IMR-90 (cell line): ENCODE measurements around the gene ERC2. TPM values are rescaled to one million over a fixed set of nuclear protein-coding genes. Genes with fewer than 3 reads are reported as not detected.

Experiments
- ATAC-seq: fragments of 200-7000 bp; cut with Tn5 transposase; 2 replicates; pipeline ENCODE4 v1.9.1; 2020; ENCODE audit warnings: low read depth, mild to moderate bottlenecking, moderate library complexity
- BruUV-seq: library from RNA; stranded (reverse); fragments of 400-500 nt; replicated peaks from 2 replicates; lab custom pipeline; 2021; lab: Mats Ljungman, UMichigan
- CTCF ChIA-PET: fragments of 300-600 bp; formaldehyde crosslinking; extraction: SDS; loops from one replicate; lab custom pipeline; 2021; ENCODE audit warnings: antibody characterized with exemption; lab: Yijun Ruan, JAX
- POLR2A ChIA-PET: fragments of 300-600 bp; sonication (Branson Sonifier 250); formaldehyde crosslinking; loops from one replicate; lab custom pipeline; 2022; ENCODE audit warnings: antibody characterized with exemption; ENCODE audit not compliant: unreplicated experiment; lab: Charles Lee
- DNase-seq: peaks from one replicate; pipeline ENCODE4 v3.0.0; 2013
- H2AFZ ChIP-seq: replicated peaks from 2 replicates; pipeline ENCODE3; 2013; ENCODE audit warnings: low read length, mild to moderate bottlenecking; ENCODE audit not compliant: poor library complexity
- H2AK5ac ChIP-seq: 2 replicates; pipeline ENCODE4 v1.6.1; 2013; ENCODE audit warnings: low read depth, low read length, inconsistent platforms
- H2AK9ac ChIP-seq: replicated peaks from 2 replicates; pipeline ENCODE3; 2013; ENCODE audit warnings: mild to moderate bottlenecking, low read depth, low read length, moderate library complexity; ENCODE audit not compliant: poor library complexity
- H2BK120ac ChIP-seq: 2 replicates; pipeline ENCODE4 v1.6.1; 2013; ENCODE audit warnings: low read depth, low read length, inconsistent platforms
- H2BK15ac ChIP-seq: 3 replicates; pipeline ENCODE4 v1.6.1; 2013; ENCODE audit warnings: low read depth, low read length, inconsistent platforms
- H2BK20ac ChIP-seq: 2 replicates; pipeline ENCODE4 v1.6.1; 2013; ENCODE audit warnings: low read depth, mild to moderate bottlenecking, inconsistent platforms, low read length, moderate library complexity
- H2BK5ac ChIP-seq: 2 replicates; pipeline ENCODE4 v1.6.1; 2013; ENCODE audit warnings: mild to moderate bottlenecking, low read depth, low read length, inconsistent platforms; ENCODE audit not compliant: poor library complexity, severe bottlenecking
- H3K14ac ChIP-seq: replicated peaks from 2 replicates; pipeline ENCODE4 v1.6.1; 2013; ENCODE audit warnings: low read depth, low read length, inconsistent platforms
- H3K18ac ChIP-seq: 2 replicates; pipeline ENCODE4 v1.6.1; 2013; ENCODE audit warnings: low read depth, low read length, control low read depth
- H3K23ac ChIP-seq: 2 replicates; pipeline ENCODE4 v1.6.1; 2013; ENCODE audit warnings: low read depth, low read length, inconsistent platforms
- H3K27ac ChIP-seq: 2 replicates; pipeline ENCODE4 v1.5.1; 2013; ENCODE audit warnings: mild to moderate bottlenecking, control low read depth, low read length; ENCODE audit not compliant: insufficient read depth
- H3K27me3 ChIP-seq: 2 replicates; pipeline ENCODE4 v1.6.1; 2013; ENCODE audit warnings: low read length; ENCODE audit not compliant: control insufficient read depth, insufficient read depth
- H3K36me3 ChIP-seq: 2 replicates; pipeline ENCODE4 v1.6.1; 2013; ENCODE audit warnings: low read length, mixed read lengths; ENCODE audit not compliant: control insufficient read depth, insufficient read depth
- H3K4ac ChIP-seq: 2 replicates; pipeline ENCODE4 v1.6.1; 2013; ENCODE audit warnings: low read depth, low read length, inconsistent platforms
- H3K4me1 ChIP-seq: 2 replicates; pipeline ENCODE4 v1.6.1; 2013; ENCODE audit warnings: low read length, mixed read lengths; ENCODE audit not compliant: control insufficient read depth, insufficient read depth
- H3K4me2 ChIP-seq: 2 replicates; pipeline ENCODE4 v1.6.1; 2013; ENCODE audit warnings: low read depth, mild to moderate bottlenecking, control low read depth, low read length, moderate library complexity
- H3K4me3 ChIP-seq: 2 replicates; pipeline ENCODE4 v1.5.1; 2013; ENCODE audit warnings: low read depth, mild to moderate bottlenecking, control low read depth, low read length, moderate library complexity; ENCODE audit not compliant: insufficient read depth
- H3K56ac ChIP-seq: 2 replicates; pipeline ENCODE4 v1.6.1; 2013; ENCODE audit warnings: low read length, inconsistent platforms; ENCODE audit not compliant: insufficient read depth; ENCODE audit errors: extremely low read depth
- H3K79me1 ChIP-seq, 2 experiments: 2 replicates each; pipeline ENCODE4 v1.6.1; 2013; ENCODE audit warnings: low read length in 2 of 2, inconsistent platforms in 1 of 2, low read depth in 1 of 2
- H3K9ac ChIP-seq: 2 replicates; pipeline ENCODE4 v1.6.1; 2013; ENCODE audit warnings: low read depth, low read length, control low read depth
- H3K9me1 ChIP-seq: 2 replicates; pipeline ENCODE4 v1.6.1; 2013; ENCODE audit warnings: low read length, inconsistent platforms; ENCODE audit not compliant: insufficient read depth
- H3K9me3 ChIP-seq: 2 replicates; pipeline ENCODE4 v1.6.1; 2013; ENCODE audit warnings: low read length; ENCODE audit not compliant: control insufficient read depth, insufficient read depth
- H4K20me1 ChIP-seq: 2 replicates; pipeline ENCODE4 v1.6.1; 2013; ENCODE audit warnings: low read length, inconsistent platforms; ENCODE audit not compliant: insufficient read depth
- H4K5ac ChIP-seq: 2 replicates; pipeline ENCODE4 v1.6.1; 2013; ENCODE audit warnings: mild to moderate bottlenecking, low read depth, low read length, control low read depth
- H4K8ac ChIP-seq, 2 experiments: 2 replicates each; pipeline ENCODE4 v1.6.1; 2013; ENCODE audit warnings: low read depth in 2 of 2, low read length in 2 of 2, control low read depth in 1 of 2, inconsistent platforms in 1 of 2
- H4K91ac ChIP-seq: 2 replicates; pipeline ENCODE4 v1.6.1; 2013; ENCODE audit warnings: low read depth, low read length, inconsistent platforms; ENCODE audit not compliant: insufficient read depth
- BHLHE40 ChIP-seq: fragments of 150-350 bp; IDR thresholded peaks from 2 replicates; pipeline ENCODE4 v1.6.1; 2016; ENCODE audit warnings: mild to moderate bottlenecking, low read depth, low read length
- CEBPB ChIP-seq: IDR thresholded peaks from 2 replicates; pipeline ENCODE4 v1.6.1; 2012; ENCODE audit warnings: low read depth, low read length, improper control_type of control experiment
- CHD1 ChIP-seq: IDR thresholded peaks from 2 replicates; pipeline ENCODE4 v1.6.1; 2012; ENCODE audit warnings: low read depth, low read length, improper control_type of control experiment
- ELK1 ChIP-seq: fragments of 150-350 bp; IDR thresholded peaks from 2 replicates; pipeline ENCODE4 v1.6.1; 2016; ENCODE audit warnings: low read depth, mild to moderate bottlenecking, low read length, moderate library complexity, borderline replicate concordance
- FOS ChIP-seq: fragments of 150-350 bp; IDR thresholded peaks from 2 replicates; pipeline ENCODE4 v1.6.1; 2016; ENCODE audit warnings: low read depth, low read length
- MAFK ChIP-seq: IDR thresholded peaks from 2 replicates; pipeline ENCODE4 v1.6.1; 2012; ENCODE audit warnings: low read depth, low read length, improper control_type of control experiment
- MAZ ChIP-seq: IDR thresholded peaks from 2 replicates; pipeline ENCODE4 v1.6.1; 2012; ENCODE audit warnings: low read depth, mild to moderate bottlenecking, low read length, improper control_type of control experiment, moderate library complexity, borderline replicate concordance
- MXI1 ChIP-seq: IDR thresholded peaks from 2 replicates; pipeline ENCODE4 v1.6.1; 2012; ENCODE audit warnings: low read depth, mild to moderate bottlenecking, low read length, moderate library complexity, borderline replicate concordance
- NFE2L2 ChIP-seq: fragments of 150-350 bp; IDR thresholded peaks from 2 replicates; pipeline ENCODE4 v1.6.1; 2016; ENCODE audit warnings: low read depth, mild to moderate bottlenecking, low read length
- POLR2A ChIP-seq: IDR thresholded peaks from 2 replicates; pipeline ENCODE4 v1.6.1; 2012; ENCODE audit warnings: mild to moderate bottlenecking, low read depth, low read length
- RAD21 ChIP-seq: IDR thresholded peaks from 2 replicates; pipeline ENCODE4 v1.6.1; 2012; ENCODE audit warnings: low read length, improper control_type of control experiment
- RCOR1 ChIP-seq: IDR thresholded peaks from 2 replicates; pipeline ENCODE4 v1.6.1; 2012; ENCODE audit warnings: mild to moderate bottlenecking, low read length, improper control_type of control experiment; ENCODE audit not compliant: insufficient replicate concordance
- RFX5 ChIP-seq: IDR thresholded peaks from 2 replicates; pipeline ENCODE4 v1.8.0; 2012; ENCODE audit warnings: low read depth, mild to moderate bottlenecking, low read length, moderate library complexity
- SMC3 ChIP-seq: fragments of 150-350 bp; IDR thresholded peaks from 2 replicates; pipeline ENCODE4 v1.6.1; 2016; ENCODE audit warnings: low read depth, mild to moderate bottlenecking, antibody characterized with exemption, low read length, moderate library complexity
- USF2 ChIP-seq: fragments of 150-350 bp; IDR thresholded peaks from 2 replicates; pipeline ENCODE4 v1.6.1; 2017; ENCODE audit warnings: mild to moderate bottlenecking, antibody characterized with exemption, low read length, low read depth
- WGBS, 2 experiments: methylation state at CpG; one replicate each; pipeline versions ENCODE4 v1.1.5 to v1.1.7; 2013; ENCODE audit warnings: missing lambda C conversion rate in 2 of 2; ENCODE audit not compliant: insufficient read length in 1 of 2; ENCODE audit errors: extremely low coverage in 2 of 2; 5-methylcytosine and 5-hydroxymethylcytosine counted together
- dilution Hi-C: fragments of 300-500 bp; cut with HindIII; formaldehyde crosslinking; loops from one replicate; pipeline ENCODE4 v1.14.3; 2018; ENCODE audit warnings: low sequenced_read_pairs; ENCODE audit not compliant: unreplicated experiment
- in situ Hi-C: fragments of 300-500 bp; cut with MboI; formaldehyde crosslinking; loops from 3 replicates; pipeline ENCODE4 v1.14.3; 2019; ENCODE audit warnings: low sequenced_read_pairs, inconsistent platforms, mixed read lengths
- intact Hi-C: fragments of 100-400 bp; cut with micrococcal nuclease; formaldehyde crosslinking; loops from 2 replicates; pipeline ENCODE4 v1.10.0; 2022
- polyA plus RNA-seq, 3 experiments: library from polyadenylated mRNA; depleted of rRNA; stranded (reverse); fragments of >200 nt; gene quantifications; 2 replicates each; pipeline ENCODE4 v1.2.3, GENCODE V29; 2012; ENCODE audit warnings: low replicate concordance in 1 of 3
- total RNA-seq: library from RNA; depleted of rRNA; stranded (reverse); fragments of >200 nt; gene quantifications from 2 replicates; pipeline ENCODE4 v1.2.3, GENCODE V29; 2012
- TF ChIP-seq, protein P1 (sequence below): conservative IDR thresholded peaks from 2 replicates; pipeline ENCODE4 v1.5.1; 2012; ENCODE audit warnings: mild to moderate bottlenecking, low read depth, low read length, improper control_type of control experiment

The ERC2 gene
- total and polyA plus RNA-seq, 2 of the 4 experiments (the other 2 are of a cell fraction): 0.17 to 0.18 TPM

- Histone ChIP-seq H4K5ac (no peak overlapping the region), H4K91ac (no peak overlapping the region), H3K4me2 (no peak overlapping the region), H4K8ac (no peak overlapping the region), H3K18ac (no peak overlapping the region), H3K9ac (no peak overlapping the region), H3K27ac (no peak overlapping the region), H3K4me3 (no peak overlapping the region), H4K20me1 (no peaks in the 10 kb centered on the region), H2AFZ (no peak overlapping the region), H2BK15ac (no peak overlapping the region), H3K4ac (no peak overlapping the region), H3K36me3 (no peaks in the 10 kb centered on the region), H3K9me1 (no peaks in the 10 kb centered on the region), H2BK5ac (no peak overlapping the region), H3K56ac (no peak overlapping the region), H3K4me1 (no peaks in the 10 kb centered on the region), H3K9me3 (no peaks in the 10 kb centered on the region), H3K27me3 (no peaks in the 10 kb centered on the region), H2BK20ac (no peak overlapping the region), H3K79me1 (no peaks in the 10 kb centered on the region), H2AK9ac (no peak overlapping the region), H2BK120ac (no peak overlapping the region), H3K14ac (no peak overlapping the region), H3K23ac (no peak overlapping the region), H2AK5ac (no peak overlapping the region)
- BruUV-seq: no TSS peak
- no peak for ATAC-seq
- intact Hi-C loops: no loop called here
- WGBS, 2 experiments: no CpG with 5 or more reads among the region's 5 CpGs
- DNase-seq: no peak
- in situ Hi-C loops: no loop called here
- ChIA-PET POLR2A (no interaction called here), CTCF (no interaction called here)
- no peak for TF ChIP-seq MAZ
- no peak for TF ChIP-seq RFX5
- TF ChIP-seq FOS: no peak
- TF ChIP-seq POLR2A: no peak
- TF ChIP-seq CEBPB: no peak
- TF ChIP-seq RCOR1: no peak
- no peak for TF ChIP-seq MXI1
- no peak for TF ChIP-seq BHLHE40
- TF ChIP-seq SMC3: no peak
- TF ChIP-seq NFE2L2: no peak
- TF ChIP-seq USF2: no peak
- TF ChIP-seq RAD21: no peak
- TF ChIP-seq MAFK: no peak
- TF ChIP-seq ELK1: no peak
- TF ChIP-seq, protein P1, sequence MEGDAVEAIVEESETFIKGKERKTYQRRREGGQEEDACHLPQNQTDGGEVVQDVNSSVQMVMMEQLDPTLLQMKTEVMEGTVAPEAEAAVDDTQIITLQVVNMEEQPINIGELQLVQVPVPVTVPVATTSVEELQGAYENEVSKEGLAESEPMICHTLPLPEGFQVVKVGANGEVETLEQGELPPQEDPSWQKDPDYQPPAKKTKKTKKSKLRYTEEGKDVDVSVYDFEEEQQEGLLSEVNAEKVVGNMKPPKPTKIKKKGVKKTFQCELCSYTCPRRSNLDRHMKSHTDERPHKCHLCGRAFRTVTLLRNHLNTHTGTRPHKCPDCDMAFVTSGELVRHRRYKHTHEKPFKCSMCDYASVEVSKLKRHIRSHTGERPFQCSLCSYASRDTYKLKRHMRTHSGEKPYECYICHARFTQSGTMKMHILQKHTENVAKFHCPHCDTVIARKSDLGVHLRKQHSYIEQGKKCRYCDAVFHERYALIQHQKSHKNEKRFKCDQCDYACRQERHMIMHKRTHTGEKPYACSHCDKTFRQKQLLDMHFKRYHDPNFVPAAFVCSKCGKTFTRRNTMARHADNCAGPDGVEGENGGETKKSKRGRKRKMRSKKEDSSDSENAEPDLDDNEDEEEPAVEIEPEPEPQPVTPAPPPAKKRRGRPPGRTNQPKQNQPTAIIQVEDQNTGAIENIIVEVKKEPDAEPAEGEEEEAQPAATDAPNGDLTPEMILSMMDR: no peak
- no peak for TF ChIP-seq CHD1
- dilution Hi-C loops: no loop called here
Observed at GRCh38 chr3:56411166-56411565, 57.1 kb downstream of the ERC2 start.
